GM13976 (cell line): ENCODE measurements around the gene ZFYVE9.
"Not testable (repeated sequence)": the region's sequence is repeated elsewhere in the genome, so short reads cannot be mapped to it uniquely, and the experiment has no call there.

ENCODE experiments used
- DNase-seq: peaks from one replicate; pipeline ENCODE4 v3.0.0; 2012; ENCODE audit warnings: low spot score
- in situ Hi-C: fragments of 300-500 bp; cut with MboI; formaldehyde crosslinking; loops from one replicate; pipeline ENCODE4 v1.12.0; 2022; ENCODE audit warnings: low sequenced_read_pairs, mixed read lengths, inconsistent platforms; ENCODE audit not compliant: unreplicated experiment
- TF ChIP-seq, protein P1 (sequence below): IDR thresholded peaks from 2 replicates; pipeline ENCODE4 v1.5.1; 2012; ENCODE audit warnings: borderline replicate concordance, mild to moderate bottlenecking; ENCODE audit not compliant: insufficient read depth; ENCODE audit errors: extremely low read depth, missing control alignments, control extremely low read depth

The ZFYVE9 gene

DNA sequence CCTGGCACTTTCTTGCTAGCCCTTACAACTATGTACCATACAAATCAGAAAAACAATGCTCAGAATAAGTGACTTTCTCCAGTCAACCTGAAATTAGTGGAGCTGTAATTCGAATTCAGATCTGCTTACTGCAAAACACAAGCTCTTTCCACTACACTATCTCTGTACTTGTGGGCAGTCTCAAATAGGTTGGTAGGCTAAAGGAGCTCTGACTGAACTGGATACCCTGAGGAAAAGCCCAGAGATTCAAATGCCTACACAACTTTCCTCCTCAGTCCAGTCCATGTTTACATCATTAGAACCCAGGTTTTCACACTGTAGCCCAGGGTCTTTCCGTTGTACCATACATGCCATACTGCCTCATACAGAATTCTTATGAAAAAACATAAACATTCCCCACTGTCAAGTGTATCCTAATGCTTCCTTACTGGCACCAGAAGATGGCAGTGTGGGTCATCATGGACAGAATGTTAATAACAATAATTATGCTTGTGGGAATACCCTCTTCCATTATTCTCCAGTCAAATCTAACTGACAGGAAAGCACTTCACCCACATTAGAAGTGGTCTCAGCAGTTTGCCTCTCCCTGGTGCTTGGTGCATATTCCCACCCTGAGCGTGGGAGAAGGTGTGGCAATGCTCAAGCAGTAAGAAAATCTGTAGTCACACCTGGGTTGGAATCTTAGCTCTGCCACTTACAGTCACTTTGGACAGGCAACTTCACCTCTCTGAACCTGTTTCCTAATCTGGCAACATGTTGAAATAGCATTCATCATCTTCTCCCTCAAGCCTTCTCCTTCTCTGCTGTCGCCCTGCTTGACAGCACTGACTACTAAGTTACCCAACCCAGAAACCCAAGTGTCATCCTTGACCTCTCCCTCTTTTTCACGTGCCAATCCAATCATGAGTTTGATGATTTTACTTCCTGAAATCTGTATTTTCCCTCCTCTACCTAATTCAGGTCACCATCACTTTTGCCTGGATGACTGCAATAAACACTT, 14.4 kb upstream of the ZFYVE9 start:
- in situ Hi-C loops, result loop anchor here (25.0 kb wide), 1 partner anchor 560 kb away; the partner anchor contains the start of gene COA7
- TF ChIP-seq, protein P1, sequence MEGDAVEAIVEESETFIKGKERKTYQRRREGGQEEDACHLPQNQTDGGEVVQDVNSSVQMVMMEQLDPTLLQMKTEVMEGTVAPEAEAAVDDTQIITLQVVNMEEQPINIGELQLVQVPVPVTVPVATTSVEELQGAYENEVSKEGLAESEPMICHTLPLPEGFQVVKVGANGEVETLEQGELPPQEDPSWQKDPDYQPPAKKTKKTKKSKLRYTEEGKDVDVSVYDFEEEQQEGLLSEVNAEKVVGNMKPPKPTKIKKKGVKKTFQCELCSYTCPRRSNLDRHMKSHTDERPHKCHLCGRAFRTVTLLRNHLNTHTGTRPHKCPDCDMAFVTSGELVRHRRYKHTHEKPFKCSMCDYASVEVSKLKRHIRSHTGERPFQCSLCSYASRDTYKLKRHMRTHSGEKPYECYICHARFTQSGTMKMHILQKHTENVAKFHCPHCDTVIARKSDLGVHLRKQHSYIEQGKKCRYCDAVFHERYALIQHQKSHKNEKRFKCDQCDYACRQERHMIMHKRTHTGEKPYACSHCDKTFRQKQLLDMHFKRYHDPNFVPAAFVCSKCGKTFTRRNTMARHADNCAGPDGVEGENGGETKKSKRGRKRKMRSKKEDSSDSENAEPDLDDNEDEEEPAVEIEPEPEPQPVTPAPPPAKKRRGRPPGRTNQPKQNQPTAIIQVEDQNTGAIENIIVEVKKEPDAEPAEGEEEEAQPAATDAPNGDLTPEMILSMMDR, result peak; percentile 61
- DNase-seq, result peak; percentile 28

DNA sequence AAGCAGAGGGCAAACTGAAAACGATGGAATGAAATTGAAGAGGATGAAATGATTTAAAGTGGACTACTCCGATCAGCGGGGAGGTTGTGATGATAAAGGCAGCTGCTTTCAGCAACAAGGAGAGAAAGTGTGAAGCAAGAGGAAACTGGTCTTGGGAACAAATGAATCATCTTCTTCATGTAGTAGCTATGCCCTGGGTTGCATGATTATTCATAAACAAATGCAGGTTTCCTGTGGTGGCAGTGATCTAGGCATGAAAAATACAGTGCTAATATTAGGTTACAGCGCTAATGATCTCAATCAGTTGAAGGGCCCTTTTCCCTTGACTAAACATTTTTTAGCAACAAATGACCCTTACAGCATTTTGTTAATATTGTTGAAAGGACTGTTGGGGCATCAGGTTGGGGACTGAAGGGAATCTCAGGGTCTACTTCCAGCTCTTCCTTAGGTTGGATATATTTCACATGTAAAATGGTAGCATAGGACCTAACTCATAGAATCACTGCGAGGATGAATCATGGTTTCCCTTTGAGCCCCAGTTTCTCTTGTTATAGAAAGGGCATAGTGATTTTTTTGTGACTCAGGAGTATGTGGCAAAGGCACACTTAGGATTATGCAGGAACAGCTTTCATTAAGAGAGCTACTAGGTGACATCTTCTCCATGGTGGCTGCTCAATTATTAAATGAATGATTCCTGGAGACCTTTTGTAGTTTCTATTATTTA, 1.9 kb upstream of the ZFYVE9 start:
- in situ Hi-C loops, result loop anchor here (10.0 to 25.0 kb wide), 2 partner anchors 155 to 547 kb away; partner anchors contain the start of gene COA7
- peak; percentile 74 for DNase-seq
- TF ChIP-seq, protein P1, result no peak

DNA sequence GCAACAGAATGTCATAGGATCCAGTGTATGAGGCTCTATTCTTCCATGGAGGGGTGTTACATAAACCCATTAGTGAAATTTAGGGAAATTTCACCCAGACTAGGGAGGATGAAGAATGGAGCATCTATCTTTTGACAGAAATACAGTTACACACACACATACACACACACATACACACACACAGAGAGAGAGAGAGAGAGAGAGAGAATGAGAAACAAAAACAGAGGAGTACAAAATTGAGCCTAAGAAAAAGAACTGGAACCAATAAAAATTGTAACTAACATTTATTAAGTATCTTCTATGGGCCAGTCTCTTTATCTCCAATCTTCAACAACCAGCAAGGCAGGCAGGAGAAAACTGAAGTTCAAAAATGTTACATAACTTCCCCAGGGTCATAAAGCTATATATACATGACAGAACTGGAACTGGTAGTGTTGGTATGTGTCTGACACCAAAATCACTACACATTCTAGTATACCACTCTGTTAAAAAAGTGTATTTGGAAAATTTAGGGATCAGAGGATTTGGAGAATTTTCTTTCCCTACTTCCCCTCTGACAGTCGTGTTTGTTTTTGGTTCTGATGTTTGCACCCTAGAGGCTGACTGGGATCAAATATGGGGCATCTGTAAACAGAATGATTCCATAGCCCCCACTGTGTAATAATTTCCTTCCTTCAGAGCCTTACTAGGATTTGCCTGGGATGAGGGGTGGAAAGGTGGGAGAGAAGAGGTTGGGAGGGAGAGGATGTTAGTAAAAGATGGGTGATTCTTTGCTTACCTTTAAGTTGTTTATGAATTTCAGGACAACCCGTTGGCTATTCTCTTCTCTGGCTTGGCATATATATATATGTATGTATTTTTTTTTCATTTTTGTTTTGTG, 1.0 kb upstream of the ZFYVE9 start:
- DNase-seq, result no peak
- in situ Hi-C loops, result loop anchor here (25.0 kb wide), 1 partner anchor 546 kb away; the partner anchor contains the start of gene COA7
- TF ChIP-seq, protein P1, result no peak

DNA sequence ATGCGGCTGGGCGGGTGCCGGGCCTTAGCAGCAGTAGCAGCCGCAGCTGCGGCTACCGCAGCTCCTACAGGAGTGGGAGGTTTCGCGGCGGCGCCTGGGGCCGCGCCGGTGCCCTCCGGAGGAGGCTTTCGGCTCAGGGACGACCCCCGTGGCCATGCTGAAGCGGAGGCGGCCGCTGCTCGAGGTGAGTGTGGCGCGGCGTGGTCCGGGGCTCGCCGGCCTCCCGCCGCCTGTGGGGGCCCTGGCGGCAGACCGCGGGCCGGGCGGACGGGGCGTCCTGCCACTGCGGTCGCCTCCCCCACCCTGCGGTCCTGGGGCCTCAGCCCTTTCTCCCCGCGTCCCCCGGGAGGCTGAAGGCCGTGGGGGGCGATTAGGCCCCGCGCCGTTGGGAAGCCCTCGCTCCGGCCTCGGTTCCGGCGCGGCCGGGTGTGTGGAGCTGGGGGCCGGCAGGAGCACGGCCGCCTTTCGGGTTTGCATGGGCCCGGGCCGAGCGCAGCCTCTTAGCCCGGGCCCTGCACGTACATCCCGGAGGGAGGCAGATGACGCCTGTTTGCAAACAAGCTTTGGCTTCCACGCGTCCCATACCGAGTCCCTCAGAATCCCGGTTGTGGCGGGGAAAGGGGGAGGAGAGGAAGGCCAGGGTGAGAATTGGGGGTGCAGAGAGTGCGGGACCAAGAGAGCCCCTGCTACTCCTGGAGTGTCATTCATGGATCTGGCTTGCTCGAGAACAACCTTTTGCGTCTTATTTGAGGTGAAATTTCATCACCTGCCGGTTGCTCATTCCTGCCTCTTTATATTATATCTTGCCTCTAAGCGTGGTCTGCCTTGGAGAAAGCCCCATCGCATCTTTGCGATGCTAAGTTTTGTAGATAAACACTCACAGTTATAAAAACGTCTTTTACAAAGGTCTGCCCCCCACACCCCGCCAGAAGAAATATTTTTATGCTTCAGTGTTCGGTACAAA, 613 bp downstream of the ZFYVE9 start:
- DNase-seq, result peak; percentile 59
- TF ChIP-seq, protein P1, result no peak
- in situ Hi-C loops, result loop anchor here (25.0 kb wide), 1 partner anchor 545 kb away; the partner anchor contains the start of gene COA7

DNA sequence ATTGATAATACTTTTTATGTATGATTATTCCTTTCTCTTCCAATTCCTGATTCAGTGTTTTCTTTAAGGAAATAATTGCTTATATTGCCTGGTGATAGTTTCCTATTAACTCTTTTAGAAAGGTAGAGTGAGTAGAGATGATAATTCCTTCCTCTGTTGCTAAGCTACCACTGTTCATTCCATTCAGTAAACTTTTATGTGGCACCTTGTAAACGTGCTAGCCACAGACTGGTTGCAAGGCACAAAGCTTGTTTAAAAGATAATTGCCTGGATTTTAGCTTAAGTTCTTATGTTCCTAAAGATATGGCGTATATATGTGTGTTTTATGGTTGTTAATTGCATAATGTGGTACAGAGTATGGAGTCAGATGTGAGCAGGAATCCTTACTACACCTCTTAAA, 3.2 kb downstream of the ZFYVE9 start:
- no peak for DNase-seq
- TF ChIP-seq, protein P1, result no peak
- in situ Hi-C loops, result loop anchor here (25.0 kb wide), 1 partner anchor 542 kb away; the partner anchor contains the start of gene COA7

DNA sequence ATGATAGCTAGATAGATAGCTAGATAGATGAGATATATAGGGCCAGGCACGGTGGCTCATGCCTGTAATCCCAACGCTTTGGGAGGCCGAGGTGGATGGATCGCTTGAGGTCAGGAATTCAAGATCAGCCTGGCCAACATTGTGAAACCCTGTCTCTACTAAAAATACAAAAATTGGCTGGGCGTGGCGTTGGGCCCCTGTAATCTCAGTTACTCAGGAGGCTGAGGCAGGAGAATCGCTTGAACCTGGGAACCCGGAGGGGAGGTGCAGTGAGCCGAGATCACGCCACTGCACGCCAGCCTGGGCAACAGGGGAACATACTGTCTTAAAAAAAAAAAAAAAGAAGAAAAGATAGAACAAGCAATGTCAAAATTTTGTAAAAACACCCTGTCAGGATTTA, 8.6 kb downstream of the ZFYVE9 start:
- DNase-seq, in situ Hi-C loops: not testable (repeated sequence)
